Mesendoderm (in vitro differentiated cells): ENCODE measurements around the gene RPS18.

Experiments
- DNase-seq: peaks from one replicate; pipeline ENCODE4 v3.0.0; 2013
- H2AK5ac ChIP-seq: 2 replicates; pipeline ENCODE4 v1.6.1; 2013; ENCODE audit warnings: low read length, inconsistent platforms
- H2BK120ac ChIP-seq: 2 replicates; pipeline ENCODE4 v1.6.1; 2013; ENCODE audit warnings: low read depth, mild to moderate bottlenecking, low read length, moderate library complexity, mixed read lengths
- H2BK15ac ChIP-seq: replicated peaks from 2 replicates; pipeline ENCODE4 v1.6.1; 2013; ENCODE audit warnings: low read depth, mild to moderate bottlenecking, moderate library complexity
- H2BK5ac ChIP-seq: 2 replicates; pipeline ENCODE4 v1.6.1; 2013; ENCODE audit warnings: low read length, inconsistent platforms
- H3K18ac ChIP-seq: 2 replicates; pipeline ENCODE4 v1.6.1; 2013; ENCODE audit warnings: mild to moderate bottlenecking, low read length, mixed read lengths
- H3K23ac ChIP-seq: one replicate; pipeline ENCODE4 v1.6.1; 2013; ENCODE audit warnings: low read length
- H3K27ac ChIP-seq: 2 replicates; pipeline ENCODE4 v1.5.1; 2013; ENCODE audit warnings: low read depth, mild to moderate bottlenecking, inconsistent platforms, low read length, moderate library complexity
- H3K27me3 ChIP-seq: 2 replicates; pipeline ENCODE4 v1.6.1; 2013; ENCODE audit warnings: low read length, control low read depth, mild to moderate bottlenecking, inconsistent platforms; ENCODE audit not compliant: insufficient read depth, poor library complexity
- H3K36me3 ChIP-seq: 2 replicates; pipeline ENCODE4 v1.6.1; 2013; ENCODE audit warnings: low read length, inconsistent platforms; ENCODE audit not compliant: control insufficient read depth, insufficient read depth
- H3K4ac ChIP-seq: one replicate; pipeline ENCODE4 v1.6.1; 2013; ENCODE audit warnings: low read depth, mild to moderate bottlenecking, low read length, moderate library complexity
- H3K4me1 ChIP-seq: 2 replicates; pipeline ENCODE4 v1.6.1; 2013; ENCODE audit warnings: low read depth, low read length, inconsistent platforms; ENCODE audit not compliant: control insufficient read depth
- H3K4me2 ChIP-seq: 2 replicates; pipeline ENCODE4 v1.6.1; 2013; ENCODE audit warnings: low read length
- H3K4me3 ChIP-seq: 2 replicates; pipeline ENCODE4 v1.5.1; 2013; ENCODE audit warnings: mild to moderate bottlenecking, low read length
- H3K56ac ChIP-seq: one replicate; pipeline ENCODE4 v1.6.1; 2013; ENCODE audit warnings: low read length
- H3K79me1 ChIP-seq: 2 replicates; pipeline ENCODE4 v1.6.1; 2013; ENCODE audit warnings: low read length, inconsistent platforms
- H3K79me2 ChIP-seq: 2 replicates; pipeline ENCODE4 v1.6.1; 2013; ENCODE audit warnings: mild to moderate bottlenecking, low read length; ENCODE audit not compliant: control insufficient read depth, insufficient read depth
- H3K9ac ChIP-seq: 2 replicates; pipeline ENCODE4 v1.6.1; 2013; ENCODE audit warnings: low read length, inconsistent platforms
- H4K5ac ChIP-seq: one replicate; pipeline ENCODE4 v1.6.1; 2013; ENCODE audit warnings: low read length
- H4K8ac ChIP-seq: one replicate; pipeline ENCODE4 v1.6.1; 2013; ENCODE audit warnings: low read depth, mild to moderate bottlenecking, control low read depth, low read length, moderate library complexity
- WGBS: extraction: QIAGEN DNeasy Blood & Tissue Kit; methylation state at CpG from one replicate; pipeline ENCODE4 v1.1.7; 2013; ENCODE audit warnings: low lambda C conversion rate, missing lambda C conversion rate; ENCODE audit not compliant: insufficient coverage; ENCODE audit errors: extremely low coverage; 5-methylcytosine and 5-hydroxymethylcytosine counted together

The RPS18 gene

GRCh38 chr6:33299237-33299944 lies 27.5 kb downstream of the RPS18 start:
- Histone ChIP-seq H3K79me1 (peaks cover 8% of the 10 kb centered on the region), H2AK5ac (peak overlapping the region; percentile 93), H2BK5ac (peak overlapping the region; percentile 97), H4K8ac (peak overlapping the region; percentile 57), H3K4me2 (peak overlapping the region; percentile 98), H3K23ac (peak overlapping the region; percentile 80), H3K27ac (peak overlapping the region; percentile 99), H2BK15ac (no peak overlapping the region), H3K56ac (peak overlapping the region; percentile 100), H3K4ac (peak overlapping the region; percentile 41), H2BK120ac (no peak overlapping the region), H3K18ac (peak overlapping the region; percentile 82), H3K36me3 (no peaks in the 10 kb centered on the region), H3K9ac (peak overlapping the region; percentile 100), H3K4me1 (no peaks in the 10 kb centered on the region), H3K79me2 (peaks cover 11% of the 10 kb centered on the region), H3K27me3 (no peaks in the 10 kb centered on the region), H4K5ac (no peak overlapping the region), H3K4me3 (peak overlapping the region; percentile 100)
- no CpG with 5 or more reads among the region's 54 CpGs for WGBS
- peak; percentile 95 for DNase-seq

GRCh38 chr6:33301877-33302276 lies 30.0 kb downstream of the RPS18 start:
- Histone ChIP-seq H4K8ac (no peak overlapping the region), H3K56ac (no peak overlapping the region), H3K4ac (no peak overlapping the region), H2BK120ac (no peak overlapping the region), H3K18ac (no peak overlapping the region), H4K5ac (no peak overlapping the region), H3K79me2 (peaks cover 11% of the 10 kb centered on the region), H3K36me3 (no peaks in the 10 kb centered on the region), H3K79me1 (peaks cover 6% of the 10 kb centered on the region), H3K4me3 (no peak overlapping the region), H3K4me1 (no peaks in the 10 kb centered on the region), H2BK5ac (no peak overlapping the region), H3K4me2 (no peak overlapping the region), H3K27ac (no peak overlapping the region), H2BK15ac (no peak overlapping the region), H3K23ac (no peak overlapping the region), H3K27me3 (no peaks in the 10 kb centered on the region), H2AK5ac (no peak overlapping the region), H3K9ac (no peak overlapping the region)
- DNase-seq: no peak
- WGBS: no CpG with 5 or more reads among the region's 3 CpGs

DNA sequence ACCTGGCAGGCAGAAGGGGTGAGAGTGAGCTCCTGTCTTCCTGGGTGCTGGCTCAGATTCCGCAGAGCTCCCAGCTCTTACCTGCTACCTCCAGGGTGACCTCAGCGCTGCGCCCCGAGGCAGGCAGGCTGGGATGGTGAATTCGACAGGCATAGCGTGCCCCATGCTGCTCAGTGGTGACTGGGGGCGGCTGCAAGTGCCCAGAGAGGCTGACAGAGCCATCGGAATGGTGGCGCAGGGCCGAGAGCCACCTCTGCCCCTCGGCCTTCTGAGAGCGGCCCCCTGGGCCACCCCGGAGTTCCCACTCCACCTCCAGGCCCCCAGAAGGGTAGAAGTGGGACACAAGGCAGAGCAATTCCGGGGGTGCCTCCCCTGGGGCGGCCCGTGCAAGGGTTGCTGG lies 32.3 kb downstream of the RPS18 start:
- Histone ChIP-seq H4K5ac (no peak overlapping the region), H3K23ac (no peak overlapping the region), H3K27me3 (no peaks in the 10 kb centered on the region), H3K4me1 (no peaks in the 10 kb centered on the region), H2BK5ac (no peak overlapping the region), H3K56ac (no peak overlapping the region), H3K4me2 (no peak overlapping the region), H2AK5ac (no peak overlapping the region), H3K18ac (no peak overlapping the region), H3K27ac (no peak overlapping the region), H4K8ac (no peak overlapping the region), H2BK120ac (no peak overlapping the region), H3K9ac (no peak overlapping the region), H3K79me2 (peaks cover 7% of the 10 kb centered on the region), H3K4ac (no peak overlapping the region), H3K36me3 (no peaks in the 10 kb centered on the region), H3K4me3 (no peak overlapping the region), H2BK15ac (no peak overlapping the region), H3K79me1 (peaks cover 3% of the 10 kb centered on the region)
- DNase-seq: no peak
- WGBS: no CpG with 5 or more reads among the region's 16 CpGs

GRCh38 chr6:33305052-33305451 lies 33.2 kb downstream of the RPS18 start:
- no peaks in the 10 kb centered on the region for H3K36me3 ChIP-seq
- no peak for DNase-seq
- H3K4me3 ChIP-seq: no peak overlapping the region
- no peak overlapping the region for H3K18ac ChIP-seq
- no CpG with 5 or more reads among the region's 8 CpGs for whole genome bisulfite sequencing
- no peak overlapping the region for H3K9ac ChIP-seq
- H3K4me2 ChIP-seq: no peak overlapping the region
- H4K8ac ChIP-seq: no peak overlapping the region
- H2BK5ac ChIP-seq: no peak overlapping the region
- no peak overlapping the region for H3K56ac ChIP-seq
- H3K27ac ChIP-seq: no peak overlapping the region
- H3K79me2 ChIP-seq: peaks cover 4% of the 10 kb centered on the region
- H3K79me1 ChIP-seq: peaks cover 3% of the 10 kb centered on the region
- no peak overlapping the region for H2AK5ac ChIP-seq
- H3K23ac ChIP-seq: no peak overlapping the region
- no peak overlapping the region for H4K5ac ChIP-seq
- no peak overlapping the region for H2BK15ac ChIP-seq
- H3K4me1 ChIP-seq: no peaks in the 10 kb centered on the region
- no peak overlapping the region for H3K4ac ChIP-seq
- no peaks in the 10 kb centered on the region for H3K27me3 ChIP-seq
- no peak overlapping the region for H2BK120ac ChIP-seq

- Histone ChIP-seq H3K36me3 (no peaks in the 10 kb centered on the region), H3K4me2 (no peak overlapping the region), H2BK15ac (no peak overlapping the region), H3K4me1 (no peaks in the 10 kb centered on the region), H3K79me2 (peaks cover 3% of the 10 kb centered on the region), H2BK120ac (no peak overlapping the region), H3K79me1 (peaks cover 3% of the 10 kb centered on the region), H3K18ac (no peak overlapping the region), H3K56ac (no peak overlapping the region), H3K4me3 (no peak overlapping the region), H3K4ac (no peak overlapping the region), H2AK5ac (no peak overlapping the region), H4K5ac (no peak overlapping the region), H3K27ac (no peak overlapping the region), H3K27me3 (no peaks in the 10 kb centered on the region), H3K23ac (no peak overlapping the region), H2BK5ac (no peak overlapping the region), H4K8ac (no peak overlapping the region), H3K9ac (no peak overlapping the region)
- WGBS: no CpG with 5 or more reads among the region's 4 CpGs
- no peak for DNase-seq
These were observed 34.5 kb downstream of the RPS18 start for GRCh38 chr6:33306356-33306755.
